TTC549 (cell line): ENCODE data around the gene FCHO2.
"Not testable (repeated sequence)": the region's sequence is repeated elsewhere in the genome, so short reads cannot be mapped to it uniquely, and the experiment has no call there.

Experiments
- FAIRE-seq: peaks from 2 replicates; lab custom pipeline; 2012; peaks lifted over from hg19 to GRCh38; lab: Jason Lieb, UNC

FCHO2 gene, protein sequence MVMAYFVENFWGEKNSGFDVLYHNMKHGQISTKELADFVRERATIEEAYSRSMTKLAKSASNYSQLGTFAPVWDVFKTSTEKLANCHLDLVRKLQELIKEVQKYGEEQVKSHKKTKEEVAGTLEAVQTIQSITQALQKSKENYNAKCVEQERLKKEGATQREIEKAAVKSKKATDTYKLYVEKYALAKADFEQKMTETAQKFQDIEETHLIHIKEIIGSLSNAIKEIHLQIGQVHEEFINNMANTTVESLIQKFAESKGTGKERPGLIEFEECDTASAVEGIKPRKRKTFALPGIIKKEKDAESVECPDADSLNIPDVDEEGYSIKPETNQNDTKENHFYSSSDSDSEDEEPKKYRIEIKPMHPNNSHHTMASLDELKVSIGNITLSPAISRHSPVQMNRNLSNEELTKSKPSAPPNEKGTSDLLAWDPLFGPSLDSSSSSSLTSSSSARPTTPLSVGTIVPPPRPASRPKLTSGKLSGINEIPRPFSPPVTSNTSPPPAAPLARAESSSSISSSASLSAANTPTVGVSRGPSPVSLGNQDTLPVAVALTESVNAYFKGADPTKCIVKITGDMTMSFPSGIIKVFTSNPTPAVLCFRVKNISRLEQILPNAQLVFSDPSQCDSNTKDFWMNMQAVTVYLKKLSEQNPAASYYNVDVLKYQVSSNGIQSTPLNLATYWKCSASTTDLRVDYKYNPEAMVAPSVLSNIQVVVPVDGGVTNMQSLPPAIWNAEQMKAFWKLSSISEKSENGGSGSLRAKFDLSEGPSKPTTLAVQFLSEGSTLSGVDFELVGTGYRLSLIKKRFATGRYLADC

DNA sequence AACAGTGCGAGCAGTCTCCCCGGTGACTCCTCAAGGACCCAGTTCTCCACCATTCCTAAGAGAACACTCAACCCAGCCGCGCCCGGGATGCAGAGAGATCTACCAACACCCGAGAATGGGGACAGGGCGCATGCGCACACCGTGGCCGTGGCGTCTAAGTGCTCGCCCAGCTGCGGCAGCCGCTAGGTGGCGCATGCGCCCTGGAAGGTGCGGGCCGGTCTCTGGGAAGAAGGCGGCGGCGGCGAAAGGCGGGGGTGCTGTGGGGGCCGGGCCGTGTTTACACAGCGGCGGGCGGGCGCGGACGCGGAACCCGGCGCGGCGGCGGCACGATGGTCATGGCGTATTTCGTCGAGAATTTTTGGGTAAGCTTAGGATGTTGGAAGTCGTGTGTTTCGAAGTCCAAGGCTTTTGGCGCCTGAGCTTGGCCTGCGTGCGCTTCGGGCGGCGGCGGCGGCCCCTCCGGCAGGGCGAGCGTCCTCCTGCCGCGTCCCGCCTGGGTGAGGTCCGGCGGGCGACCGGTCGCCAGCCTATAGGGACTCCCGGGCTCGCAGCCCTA is at the start of gene FCHO2:
TSS of gene FCHO2 (plus strand) at position 274 of the 556 bp plus-strand sequence. CDS start at position 330, 56 bp downstream.
- no peak for FAIRE-seq

DNA sequence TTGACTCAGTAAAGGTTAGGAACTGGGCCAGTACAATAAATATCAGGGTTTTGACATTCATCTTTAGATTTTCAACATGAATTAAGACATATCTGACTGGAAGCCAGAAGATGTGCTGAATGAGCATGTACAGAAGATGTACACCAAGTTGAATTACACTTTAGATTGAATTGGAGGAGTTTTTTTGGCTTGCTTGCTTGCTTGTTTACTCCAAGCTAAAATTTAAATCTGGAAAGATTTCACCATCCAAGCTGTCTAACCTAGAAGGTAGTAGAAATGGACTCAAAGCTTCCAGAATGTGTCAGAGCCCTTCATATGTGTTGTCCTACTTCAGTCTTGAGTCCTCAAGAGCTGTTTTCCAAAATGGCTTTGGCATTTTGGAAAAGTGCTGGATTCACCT is 49.0 kb upstream of the FCHO2 start:
- no peak for FAIRE-seq

DNA sequence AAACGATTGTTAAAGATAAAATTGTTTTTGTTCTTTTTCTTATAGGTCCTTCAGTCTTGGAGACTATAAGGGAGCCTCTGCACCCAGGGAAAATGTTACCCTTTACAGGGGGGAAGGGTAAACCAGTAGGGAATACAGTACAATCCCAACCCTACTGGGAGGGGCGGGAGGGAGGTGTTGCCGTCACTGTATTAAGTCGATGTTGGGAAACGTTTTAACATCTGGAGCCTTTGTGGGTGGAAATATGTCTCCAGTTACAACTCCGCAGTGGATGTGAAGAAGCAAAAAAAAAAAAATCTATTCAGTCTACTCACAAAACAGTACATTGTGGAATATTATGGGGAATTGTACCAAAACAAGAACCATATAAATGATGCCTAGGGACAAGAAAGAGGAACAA is 47.2 kb upstream of the FCHO2 start:
- no peak for FAIRE-seq

DNA sequence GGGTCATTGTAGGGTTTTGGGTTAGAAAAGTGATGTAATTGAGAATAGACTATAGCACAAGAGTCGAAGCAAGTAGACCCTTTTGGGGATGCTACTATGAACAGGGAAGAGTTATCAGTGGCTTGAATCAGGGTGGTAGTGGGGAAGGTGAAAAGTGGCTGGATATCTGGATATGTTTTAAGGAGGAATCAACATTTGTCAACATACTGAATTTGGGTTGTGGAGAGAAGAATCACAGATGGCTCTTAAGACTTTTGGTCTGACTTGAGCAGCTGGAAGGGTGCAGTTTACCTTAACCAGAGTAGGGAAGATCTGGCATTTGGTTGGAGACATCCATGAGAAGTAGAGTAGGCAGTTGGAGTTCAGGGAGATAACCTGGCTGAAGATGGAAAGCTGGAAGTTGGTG is 38.5 kb upstream of the FCHO2 start:
- no peak for FAIRE-seq

DNA sequence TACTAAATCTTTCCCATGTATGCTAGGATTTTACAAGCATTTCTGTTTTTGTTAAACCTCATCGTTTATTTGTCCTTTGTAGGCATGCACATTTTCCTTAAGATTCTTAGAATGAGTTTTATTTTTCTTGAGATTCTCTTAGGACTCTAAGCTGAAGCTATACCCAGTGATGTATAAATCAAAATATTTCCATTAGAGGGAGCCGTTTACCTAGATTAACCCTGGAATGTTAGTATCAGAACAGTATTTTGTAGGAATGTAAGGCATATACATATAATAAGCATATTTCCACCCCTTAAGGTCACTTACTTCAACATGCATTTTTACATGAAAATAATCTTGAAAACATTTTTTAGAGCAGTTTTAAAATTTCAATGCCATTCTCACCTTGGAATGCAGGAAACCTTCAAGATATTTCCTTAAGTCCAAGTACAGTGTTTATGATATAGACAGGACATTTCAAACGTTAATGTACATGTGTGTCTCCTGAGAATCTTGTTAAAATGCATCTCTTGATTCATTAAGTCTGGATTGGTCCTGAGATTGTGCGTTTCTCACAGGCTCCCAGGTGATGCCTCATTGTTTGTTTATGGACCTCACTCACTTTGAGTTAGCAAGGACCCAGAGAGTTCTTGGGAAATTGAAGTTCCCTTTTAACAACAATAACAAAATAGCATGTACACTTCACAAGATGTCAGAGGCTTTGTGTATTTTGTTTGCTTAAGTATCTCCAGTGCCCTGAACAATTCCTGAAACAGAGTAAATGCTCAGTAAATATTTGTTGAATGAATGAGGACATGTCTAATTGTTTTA is 34.9 kb upstream of the FCHO2 start:
- FAIRE-seq, result peak; percentile 82

DNA sequence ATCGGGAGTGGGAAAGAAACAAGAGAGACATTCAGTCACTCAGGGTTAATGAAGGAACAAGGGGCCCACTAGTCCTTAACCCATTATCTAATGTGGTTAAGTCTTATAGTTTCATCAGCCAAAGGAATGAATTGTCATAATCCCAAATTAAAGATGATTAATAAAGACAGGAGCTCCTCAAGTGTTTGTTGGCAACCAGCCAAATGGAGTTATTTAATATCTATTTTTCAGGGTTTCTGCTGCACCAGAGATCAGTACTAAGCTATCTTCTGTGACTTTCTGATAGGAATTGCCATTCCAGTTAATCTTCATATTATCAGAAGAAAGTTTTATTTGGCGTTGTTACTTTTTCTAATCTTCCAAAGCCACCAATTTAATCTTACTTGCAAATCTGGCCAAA is 34.0 kb upstream of the FCHO2 start:
- no peak for FAIRE-seq

DNA sequence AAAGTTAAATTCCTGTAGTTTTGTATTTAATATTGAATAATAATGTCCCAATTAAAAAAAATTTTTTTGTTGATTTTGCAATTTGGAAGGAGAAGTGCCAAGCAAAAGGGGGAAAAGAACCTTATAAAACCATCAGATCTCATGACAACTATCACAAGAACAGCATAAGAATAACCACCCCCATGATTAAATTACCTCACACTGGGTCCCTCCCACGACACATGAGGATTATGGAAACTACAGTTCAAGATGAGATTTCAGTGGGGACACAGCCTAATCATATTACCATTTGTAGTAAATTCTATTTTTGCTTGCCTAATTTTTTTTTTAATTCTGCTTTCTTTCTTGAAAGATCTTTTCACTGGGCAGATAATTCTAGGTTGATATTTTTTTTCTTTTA is 33.4 kb upstream of the FCHO2 start:
- no peak for FAIRE-seq

DNA sequence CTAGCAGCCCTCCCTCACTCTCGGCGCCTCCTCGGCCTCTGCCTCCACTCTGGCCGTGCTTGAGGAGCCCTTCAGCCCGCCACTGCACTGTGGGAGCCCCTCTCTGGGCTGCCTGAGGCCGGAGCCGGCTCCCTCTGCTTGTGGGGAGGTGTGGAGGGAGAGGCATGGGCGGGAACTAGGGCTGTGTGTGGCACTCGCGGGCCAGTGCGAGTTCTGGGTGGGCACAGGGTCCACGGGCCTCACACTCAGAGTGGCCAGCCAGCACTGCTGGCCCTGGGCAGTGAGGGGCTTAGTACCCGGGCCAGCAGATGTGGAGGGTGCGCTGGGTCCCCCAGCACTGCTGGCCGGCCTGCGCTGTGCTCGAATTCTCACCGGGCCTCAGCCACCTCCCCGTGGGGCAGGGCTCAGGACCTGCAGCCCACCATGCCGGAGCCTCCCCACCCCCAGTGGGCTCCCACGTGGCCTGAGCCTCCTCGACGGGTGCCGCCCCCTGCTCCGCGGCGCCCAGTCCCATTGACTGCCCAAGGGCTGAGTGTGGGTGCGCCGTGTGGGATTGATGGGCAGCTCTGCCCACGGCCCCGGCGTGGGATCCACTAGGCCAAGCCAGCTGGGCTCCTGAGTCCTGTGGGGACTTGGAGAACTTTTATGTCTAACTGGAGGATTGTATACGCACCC is 30.4 kb upstream of the FCHO2 start:
- no peak for FAIRE-seq

DNA sequence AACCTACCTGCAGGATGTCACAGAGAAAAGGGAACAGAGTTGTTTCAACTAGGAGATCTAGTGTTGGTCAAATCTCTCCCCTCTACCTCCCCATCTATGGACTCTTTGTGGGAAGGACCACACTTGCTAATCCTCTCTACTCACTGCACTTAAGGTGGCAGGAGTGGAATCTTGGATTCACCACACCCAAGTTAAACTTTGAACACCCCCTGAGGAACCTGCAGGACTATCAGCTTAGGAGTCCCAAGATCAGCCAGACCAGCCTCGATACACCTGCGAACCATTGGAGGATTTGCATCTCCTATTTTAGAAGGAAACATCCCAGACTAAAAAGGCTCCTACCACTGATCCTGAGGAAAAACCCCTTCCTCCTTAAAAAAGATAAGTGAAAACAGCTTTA is 23.2 kb upstream of the FCHO2 start:
- not testable (repeated sequence) for FAIRE-seq

DNA sequence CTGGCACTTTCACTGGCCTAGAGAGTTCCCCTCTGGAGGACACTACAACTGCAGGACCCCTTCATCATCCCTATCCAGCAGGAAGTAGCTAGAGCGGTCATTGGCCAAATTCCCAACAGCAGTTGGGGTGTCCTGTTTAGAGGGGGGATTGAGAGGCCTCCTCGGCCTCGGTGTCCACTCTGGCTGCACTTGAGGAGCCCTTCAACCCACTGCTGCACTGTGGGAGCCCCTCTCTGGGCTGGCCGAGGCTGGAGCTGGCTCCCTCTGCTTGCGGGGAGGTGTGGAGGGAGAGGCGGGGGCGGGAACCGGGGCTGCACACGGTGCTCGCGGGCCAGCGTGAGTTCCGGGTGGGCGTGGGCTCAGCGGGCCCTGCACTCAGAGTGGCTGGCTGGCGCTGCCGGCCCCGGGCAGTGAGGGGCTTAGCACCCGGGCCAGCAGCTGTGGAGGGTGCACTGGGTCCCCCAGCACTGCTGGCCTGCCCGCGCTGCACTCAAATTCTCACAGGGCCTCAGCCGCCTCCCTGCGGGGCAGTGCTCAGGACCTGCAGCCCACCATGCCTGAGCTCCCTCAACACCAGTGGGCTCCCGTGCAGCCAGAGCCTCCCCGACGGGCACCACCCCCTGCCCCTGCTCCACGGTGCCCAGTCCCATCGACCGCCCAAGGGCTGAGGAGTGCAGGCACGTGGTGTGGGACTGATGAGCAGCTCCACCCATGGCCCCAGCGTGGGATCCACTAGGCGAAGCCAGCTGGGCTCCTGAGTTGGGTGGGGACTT is 20.7 kb upstream of the FCHO2 start:
- not testable (repeated sequence) for FAIRE-seq

DNA sequence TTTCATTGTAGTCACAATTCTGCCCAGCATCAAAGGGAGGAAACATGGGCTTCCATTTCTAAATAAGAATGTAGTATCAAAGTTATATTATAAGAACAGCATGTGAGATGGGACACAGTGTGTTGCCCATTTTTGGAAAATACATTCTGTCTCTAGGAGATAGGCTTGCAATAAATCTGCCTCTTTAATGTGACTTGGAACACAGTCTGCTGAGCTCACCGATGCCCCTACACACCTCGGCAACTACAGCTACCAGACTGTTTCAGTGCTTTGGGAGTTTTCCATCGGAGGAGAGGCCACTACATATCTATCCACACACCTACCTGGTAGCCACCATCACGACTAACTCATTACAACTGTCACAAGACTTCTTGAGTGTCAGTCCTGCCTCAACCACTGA is 18.9 kb upstream of the FCHO2 start:
- FAIRE-seq, result no peak

DNA sequence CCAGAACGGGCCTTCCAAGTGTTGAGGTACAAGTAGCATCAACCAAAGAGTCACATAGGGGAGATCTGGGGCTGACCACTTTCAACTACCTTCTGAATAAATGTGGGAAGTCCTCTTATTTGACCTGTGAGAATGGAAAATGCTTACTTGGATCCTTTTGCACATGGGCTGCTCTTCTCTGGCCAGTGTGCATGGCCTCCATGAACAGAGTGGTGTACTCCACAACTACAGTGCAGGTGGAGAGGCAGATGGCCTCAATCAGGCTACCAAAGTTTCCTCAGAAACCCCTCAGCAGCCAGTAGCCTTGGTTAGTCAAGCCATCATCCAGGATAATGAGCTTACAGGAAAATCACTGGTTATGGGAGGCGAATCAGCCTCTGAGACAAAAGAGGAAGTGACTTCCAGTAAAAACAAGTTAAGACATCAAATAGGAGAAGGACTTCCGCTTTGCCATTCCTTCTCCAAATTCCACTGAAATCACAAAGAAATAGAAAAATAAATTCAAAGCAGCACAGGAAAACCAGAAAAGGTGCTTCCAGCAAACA is 18.3 kb upstream of the FCHO2 start:
- FAIRE-seq, result no peak

DNA sequence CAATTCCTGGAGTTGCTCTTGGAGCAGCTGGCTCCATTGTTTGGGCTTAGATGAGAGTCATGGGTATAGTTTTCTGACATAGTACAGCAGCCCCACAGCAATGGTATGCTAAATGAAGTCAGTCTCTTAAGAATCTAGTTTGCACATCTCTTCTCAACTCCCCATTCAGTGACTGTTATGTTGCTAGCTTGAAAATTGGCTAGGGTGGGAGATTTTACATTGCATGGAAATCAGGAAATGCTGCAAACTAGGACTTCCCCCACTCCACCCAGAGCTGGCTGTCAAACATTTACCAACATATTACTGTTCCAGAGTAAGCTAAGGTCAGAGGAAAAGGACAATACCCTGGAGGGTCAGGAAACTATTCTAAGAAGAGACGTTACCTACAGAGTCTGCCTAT is 17.6 kb upstream of the FCHO2 start:
- no peak for FAIRE-seq

DNA sequence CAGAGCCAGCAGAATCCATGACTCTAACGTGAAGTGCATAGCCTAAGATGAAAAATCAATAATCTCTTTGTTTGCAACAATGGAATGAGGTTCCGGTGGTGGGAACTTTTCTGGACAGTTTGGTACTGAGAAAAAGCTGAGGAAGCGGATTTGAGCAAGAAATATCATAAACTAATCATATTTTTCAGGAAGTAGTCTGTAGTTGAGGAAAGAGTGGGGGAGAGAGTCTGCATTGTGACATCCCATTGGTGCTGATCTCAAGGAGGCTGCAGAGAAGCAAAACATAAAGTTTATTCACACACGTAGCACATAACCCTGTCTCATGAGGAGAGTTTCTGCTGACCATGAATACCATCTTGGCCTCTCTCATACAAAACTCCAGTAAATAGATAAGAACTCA is 15.8 kb upstream of the FCHO2 start:
- FAIRE-seq, result no peak

DNA sequence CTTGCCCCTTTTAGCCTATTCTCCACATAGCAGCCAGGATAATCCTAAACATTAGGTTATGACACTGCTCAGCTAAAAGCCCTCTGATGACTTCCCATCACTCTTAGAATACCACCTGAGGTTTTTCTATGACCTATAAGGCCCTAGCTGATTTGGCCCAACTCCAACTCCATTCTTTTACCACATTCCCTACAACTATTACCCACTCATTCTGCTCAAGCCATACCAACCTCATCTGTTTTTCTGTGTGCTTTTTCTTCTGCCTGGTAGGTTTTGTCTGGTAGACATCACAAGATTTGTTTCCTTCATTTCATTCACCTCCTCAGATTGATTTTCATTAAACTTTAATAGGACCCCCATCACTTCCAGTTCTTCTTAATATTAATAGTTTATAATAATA is 12.5 kb upstream of the FCHO2 start:
- no peak for FAIRE-seq

DNA sequence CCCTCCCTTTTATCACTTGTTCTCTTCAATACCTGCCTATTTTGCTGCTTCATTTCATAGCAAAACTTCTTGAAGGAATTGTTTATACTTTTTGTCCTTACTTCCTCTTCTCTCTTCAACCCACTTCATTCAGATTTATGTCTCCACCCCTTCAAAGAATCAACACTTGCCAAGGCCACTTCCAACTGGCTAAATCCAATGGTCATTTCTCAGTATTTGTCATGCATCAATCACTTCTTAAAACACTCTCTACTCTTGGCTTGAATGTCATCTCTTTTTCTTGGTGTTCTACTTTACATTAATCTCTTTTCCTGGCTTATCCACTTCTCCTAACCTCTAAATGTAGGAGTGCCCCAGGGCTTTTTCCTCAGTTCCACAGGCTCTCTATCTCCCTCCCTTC is 8.3 kb upstream of the FCHO2 start:
- FAIRE-seq, result no peak

DNA sequence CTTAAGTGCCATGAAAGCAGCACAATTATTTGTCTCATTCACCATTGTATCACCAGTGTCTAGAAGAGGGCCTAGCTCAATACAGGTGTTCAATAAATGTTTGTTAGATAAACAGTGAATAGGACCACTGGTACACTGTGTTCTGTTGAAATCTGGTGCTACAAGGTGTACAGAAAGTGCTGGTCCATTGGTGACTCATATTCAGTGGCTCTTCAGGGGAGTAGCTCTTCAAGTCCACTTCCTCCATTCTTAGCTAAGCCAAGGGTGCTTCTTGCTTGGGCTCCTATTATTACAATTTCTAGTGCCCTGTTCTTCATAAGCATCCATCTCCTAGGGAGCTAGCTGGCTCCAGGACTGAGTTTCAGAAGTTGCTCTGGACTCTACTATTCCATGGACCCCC is 6.4 kb upstream of the FCHO2 start:
- no peak for FAIRE-seq

DNA sequence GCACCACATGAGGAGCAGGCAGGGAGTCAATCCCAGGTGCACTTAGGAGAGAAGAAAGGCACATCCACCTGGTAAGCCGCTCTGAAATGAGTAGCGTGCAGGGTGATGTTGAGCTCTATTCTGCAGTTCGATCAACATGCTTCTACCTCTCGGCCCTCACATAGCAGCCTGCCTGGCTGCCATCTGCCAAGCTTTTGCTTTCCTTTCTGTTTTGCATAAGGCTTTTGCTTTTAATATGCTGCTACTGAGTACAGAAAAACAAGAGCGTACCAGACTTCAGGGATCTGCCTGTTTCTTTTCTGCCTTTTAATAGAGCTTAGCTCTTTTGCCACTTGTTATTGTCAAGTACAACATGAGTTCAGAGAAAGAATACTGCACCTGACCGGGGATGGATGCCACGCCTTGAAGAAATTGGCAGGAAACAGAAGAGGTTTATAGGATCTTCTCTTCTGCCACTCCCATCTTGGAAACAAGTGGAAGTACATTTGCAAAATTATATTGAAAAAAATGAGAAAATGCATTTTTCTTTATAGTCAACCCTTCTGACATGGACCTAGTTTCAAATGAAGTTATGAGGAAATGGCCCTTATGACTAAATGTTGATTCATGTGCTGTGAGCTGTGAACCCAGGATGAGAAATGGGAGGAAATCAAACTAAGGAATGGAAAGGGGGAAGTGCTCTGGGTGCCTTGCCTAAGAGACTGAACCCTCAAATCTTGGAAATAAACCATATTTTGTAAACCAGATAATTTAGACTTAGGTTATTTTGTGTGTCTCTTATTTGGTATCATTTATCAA is 4.0 kb upstream of the FCHO2 start:
- no peak for FAIRE-seq

DNA sequence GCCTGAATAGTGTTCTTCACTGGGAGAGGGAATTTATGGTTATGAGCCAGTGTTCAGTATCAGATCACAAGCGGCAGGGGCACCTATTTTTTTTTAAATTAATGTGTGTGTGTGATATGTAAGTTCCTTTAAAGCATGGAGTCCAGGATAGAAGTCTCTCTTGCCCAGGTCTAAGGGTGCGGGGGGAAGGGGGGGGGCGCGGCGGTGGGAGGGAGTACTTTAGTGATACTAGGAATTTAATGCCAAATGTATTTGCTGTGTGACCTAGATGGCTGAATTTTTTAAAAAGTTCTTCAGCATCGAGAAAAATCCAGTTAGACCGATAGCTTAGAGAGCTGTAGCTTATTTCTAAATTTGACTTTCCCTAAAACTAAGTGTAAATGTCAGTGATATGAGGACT is 1.5 kb upstream of the FCHO2 start:
- no peak for FAIRE-seq
